Activated naive CD8-positive, alpha-beta T cell treated with anti-CD3 and anti-CD28 coated beads for 36 hours (primary cell): Measurements from ENCODE around the gene CREB3L2. TPM values are rescaled to one million over a fixed set of nuclear protein-coding genes. Genes with fewer than 3 reads are reported as not detected.

Experiments used
- DNase-seq: peaks from one replicate; pipeline ENCODE4 v3.0.0; 2021
- H3K27ac Mint-ChIP-seq: one replicate; pipeline ENCODE4 v1.8.0; 2022; ENCODE audit warnings: mild to moderate bottlenecking, moderate library complexity, mixed read lengths
- H3K27me3 Mint-ChIP-seq: one replicate; pipeline ENCODE4 v1.8.0; 2022; ENCODE audit warnings: mild to moderate bottlenecking, mixed read lengths
- H3K36me3 Mint-ChIP-seq: one replicate; pipeline ENCODE4 v1.8.0; 2021; ENCODE audit warnings: mild to moderate bottlenecking, mixed read lengths
- H3K4me1 Mint-ChIP-seq: one replicate; pipeline ENCODE4 v1.8.0; 2021; ENCODE audit warnings: mixed read lengths
- H3K4me3 Mint-ChIP-seq: one replicate; pipeline ENCODE4 v1.8.0; 2022; ENCODE audit warnings: mild to moderate bottlenecking, moderate library complexity, mixed read lengths
- H3K9me3 Mint-ChIP-seq: one replicate; pipeline ENCODE4 v1.8.0; 2022; ENCODE audit warnings: mixed read lengths
- total RNA-seq, 2 experiments: library from RNA; stranded (reverse); gene quantifications; one replicate each; pipeline ENCODE4 v1.2.3, GENCODE V29; 2021

CREB3L2 gene
- total RNA-seq, 2 experiments from 2014 or later, result 20.4 to 21.8 TPM

- Mint-ChIP-seq H3K27ac (peak overlapping the region; percentile 92), H3K27me3 (no peaks in the 10 kb centered on the region), H3K4me1 (peaks cover 24% of the 10 kb centered on the region), H3K36me3 (peaks cover 46% of the 10 kb centered on the region), H3K9me3 (peaks cover 4% of the 10 kb centered on the region), H3K4me3 (no peak overlapping the region)
- DNase-seq, result no peak
Measured at GRCh38 chr7:137873979-137874777, 127.7 kb downstream of the CREB3L2 start.

GRCh38 chr7:137873524-137873923 lies 128.4 kb downstream of the CREB3L2 start:
- Mint-ChIP-seq H3K4me1 (peaks cover 23% of the 10 kb centered on the region), H3K9me3 (peaks cover 4% of the 10 kb centered on the region), H3K36me3 (peaks cover 45% of the 10 kb centered on the region), H3K27ac (peak overlapping the region; percentile 92), H3K27me3 (no peaks in the 10 kb centered on the region), H3K4me3 (peak overlapping the region; percentile 67)
- DNase-seq, result peak; percentile 53

GRCh38 chr7:137871170-137871915 lies 130.5 kb downstream of the CREB3L2 start:
- Mint-ChIP-seq H3K4me1 (peaks cover 23% of the 10 kb centered on the region), H3K9me3 (peaks cover 8% of the 10 kb centered on the region), H3K27me3 (no peaks in the 10 kb centered on the region), H3K27ac (peak overlapping the region; percentile 30), H3K4me3 (no peak overlapping the region), H3K36me3 (peaks cover 43% of the 10 kb centered on the region)
- no peak for DNase-seq

- H3K27ac Mint-ChIP-seq, result peak overlapping the region; percentile 51
- peaks cover 14% of the 10 kb centered on the region for H3K9me3 Mint-ChIP-seq
- peaks cover 23% of the 10 kb centered on the region for H3K4me1 Mint-ChIP-seq
- H3K4me3 Mint-ChIP-seq, result no peak overlapping the region
- peaks cover 46% of the 10 kb centered on the region for H3K36me3 Mint-ChIP-seq
- DNase-seq, result no peak
- no peaks in the 10 kb centered on the region for H3K27me3 Mint-ChIP-seq
Measured at GRCh38 chr7:137870684-137871083, 131.2 kb downstream of the CREB3L2 start.

GRCh38 chr7:137870078-137870477 lies 131.8 kb downstream of the CREB3L2 start:
- Mint-ChIP-seq H3K36me3 (peaks cover 49% of the 10 kb centered on the region), H3K4me3 (no peak overlapping the region), H3K27ac (no peak overlapping the region), H3K9me3 (peaks cover 17% of the 10 kb centered on the region), H3K4me1 (peaks cover 23% of the 10 kb centered on the region), H3K27me3 (no peaks in the 10 kb centered on the region)
- DNase-seq, result no peak

GRCh38 chr7:137869260-137869659 lies 132.6 kb downstream of the CREB3L2 start:
- H3K4me1 Mint-ChIP-seq, result peaks cover 18% of the 10 kb centered on the region
- H3K27ac Mint-ChIP-seq, result no peak overlapping the region
- H3K9me3 Mint-ChIP-seq, result peaks cover 20% of the 10 kb centered on the region
- H3K4me3 Mint-ChIP-seq, result no peak overlapping the region
- no peaks in the 10 kb centered on the region for H3K27me3 Mint-ChIP-seq
- peaks cover 51% of the 10 kb centered on the region for H3K36me3 Mint-ChIP-seq
- DNase-seq, result no peak

- no peak overlapping the region for H3K4me3 Mint-ChIP-seq
- H3K4me1 Mint-ChIP-seq, result peaks cover 5% of the 10 kb centered on the region
- H3K27me3 Mint-ChIP-seq, result no peaks in the 10 kb centered on the region
- H3K36me3 Mint-ChIP-seq, result peaks cover 47% of the 10 kb centered on the region
- no peak overlapping the region for H3K27ac Mint-ChIP-seq
- peaks cover 20% of the 10 kb centered on the region for H3K9me3 Mint-ChIP-seq
- no peak for DNase-seq
Measured at GRCh38 chr7:137867289-137867688, 134.6 kb downstream of the CREB3L2 start.

GRCh38 chr7:137865764-137866163 lies 136.1 kb downstream of the CREB3L2 start:
- peaks cover 40% of the 10 kb centered on the region for H3K36me3 Mint-ChIP-seq
- no peak for DNase-seq
- H3K27me3 Mint-ChIP-seq, result no peaks in the 10 kb centered on the region
- no peak overlapping the region for H3K27ac Mint-ChIP-seq
- no peak overlapping the region for H3K4me3 Mint-ChIP-seq
- peaks cover 20% of the 10 kb centered on the region for H3K9me3 Mint-ChIP-seq
- peaks cover 3% of the 10 kb centered on the region for H3K4me1 Mint-ChIP-seq

- DNase-seq, result no peak
- no peak overlapping the region for H3K27ac Mint-ChIP-seq
- no peaks in the 10 kb centered on the region for H3K4me1 Mint-ChIP-seq
- no peak overlapping the region for H3K4me3 Mint-ChIP-seq
- peaks cover 16% of the 10 kb centered on the region for H3K9me3 Mint-ChIP-seq
- peaks cover 32% of the 10 kb centered on the region for H3K36me3 Mint-ChIP-seq
- H3K27me3 Mint-ChIP-seq, result no peaks in the 10 kb centered on the region
Measured at GRCh38 chr7:137862964-137863363, 138.9 kb downstream of the CREB3L2 start.

- DNase-seq, result no peak
- H3K4me1 Mint-ChIP-seq, result no peaks in the 10 kb centered on the region
- H3K9me3 Mint-ChIP-seq, result peaks cover 16% of the 10 kb centered on the region
- no peak overlapping the region for H3K4me3 Mint-ChIP-seq
- peak overlapping the region; percentile 2 for H3K27ac Mint-ChIP-seq
- H3K36me3 Mint-ChIP-seq, result peaks cover 32% of the 10 kb centered on the region
- no peaks in the 10 kb centered on the region for H3K27me3 Mint-ChIP-seq
Measured at GRCh38 chr7:137862358-137862757, 139.5 kb downstream of the CREB3L2 start.

GRCh38 chr7:137860542-137860941 lies 141.3 kb downstream of the CREB3L2 start:
- peaks cover 23% of the 10 kb centered on the region for H3K36me3 Mint-ChIP-seq
- no peak overlapping the region for H3K27ac Mint-ChIP-seq
- H3K27me3 Mint-ChIP-seq, result no peaks in the 10 kb centered on the region
- no peaks in the 10 kb centered on the region for H3K4me1 Mint-ChIP-seq
- DNase-seq, result no peak
- H3K4me3 Mint-ChIP-seq, result no peak overlapping the region
- H3K9me3 Mint-ChIP-seq, result peaks cover 5% of the 10 kb centered on the region

- Mint-ChIP-seq H3K4me1 (peaks cover 11% of the 10 kb centered on the region), H3K27me3 (peaks cover 29% of the 10 kb centered on the region), H3K27ac (no peak overlapping the region), H3K36me3 (peaks cover 6% of the 10 kb centered on the region), H3K9me3 (no peaks in the 10 kb centered on the region), H3K4me3 (no peak overlapping the region)
- no peak for DNase-seq
Measured at GRCh38 chr7:137853053-137853452, 148.8 kb downstream of the CREB3L2 start.

- no peak overlapping the region for H3K27ac Mint-ChIP-seq
- peaks cover 13% of the 10 kb centered on the region for H3K4me1 Mint-ChIP-seq
- peaks cover 38% of the 10 kb centered on the region for H3K27me3 Mint-ChIP-seq
- no peak overlapping the region for H3K4me3 Mint-ChIP-seq
- H3K36me3 Mint-ChIP-seq, result peaks cover 6% of the 10 kb centered on the region
- no peaks in the 10 kb centered on the region for H3K9me3 Mint-ChIP-seq
- no peak for DNase-seq
Measured at GRCh38 chr7:137852108-137852507, 149.8 kb downstream of the CREB3L2 start.

GRCh38 chr7:137850972-137851945 lies 150.6 kb downstream of the CREB3L2 start:
- Mint-ChIP-seq H3K4me3 (no peak overlapping the region), H3K4me1 (peaks cover 13% of the 10 kb centered on the region), H3K27me3 (peaks cover 42% of the 10 kb centered on the region), H3K36me3 (peaks cover 6% of the 10 kb centered on the region), H3K9me3 (no peaks in the 10 kb centered on the region), H3K27ac (no peak overlapping the region)
- DNase-seq, result no peak

- H3K27ac Mint-ChIP-seq, result no peak overlapping the region
- H3K4me1 Mint-ChIP-seq, result peaks cover 13% of the 10 kb centered on the region
- peaks cover 49% of the 10 kb centered on the region for H3K27me3 Mint-ChIP-seq
- peaks cover 2% of the 10 kb centered on the region for H3K36me3 Mint-ChIP-seq
- no peak overlapping the region for H3K4me3 Mint-ChIP-seq
- H3K9me3 Mint-ChIP-seq, result no peaks in the 10 kb centered on the region
- DNase-seq, result no peak
Measured at GRCh38 chr7:137850571-137850970, 151.3 kb downstream of the CREB3L2 start.
